Fibroblast of skin of left quadriceps (primary cell): ENCODE measurements around the gene ABCG1.
A peak's percentile ranks its signal among the peaks of the same experiment; 100 is the strongest.

ENCODE experiments used
- DNase-seq, 2 experiments: peaks; one replicate each; pipeline ENCODE4 v3.0.0-alpha.2; 2013; ENCODE audit warnings: low read depth in 2 of 2

Gene ABCG1

GRCh38 chr21:42306366-42307035 lies 87.6 kb downstream of the ABCG1 start:
- DNase-seq: no peak

GRCh38 chr21:42307106-42307505 lies 88.2 kb downstream of the ABCG1 start:
- DNase-seq: no peak

- DNase-seq: no peak
Observed at GRCh38 chr21:42308161-42308913, 89.4 kb downstream of the ABCG1 start.

- DNase-seq: no peak
Observed at GRCh38 chr21:42308914-42309752, 90.2 kb downstream of the ABCG1 start.

- peak in 1 of 2 experiments; percentile 1 for DNase-seq
Observed at GRCh38 chr21:42309753-42310213, 90.8 kb downstream of the ABCG1 start.

GRCh38 chr21:42310411-42311001 lies 91.6 kb downstream of the ABCG1 start:
- no peak for DNase-seq

GRCh38 chr21:42311160-42311559 lies 92.2 kb downstream of the ABCG1 start:
- DNase-seq: no peak

- no peak for DNase-seq
Observed at GRCh38 chr21:42311816-42312625, 93.1 kb downstream of the ABCG1 start.

GRCh38 chr21:42312626-42313104 lies 93.7 kb downstream of the ABCG1 start:
- DNase-seq: no peak

GRCh38 chr21:42313501-42313969 lies 94.6 kb downstream of the ABCG1 start:
- no peak for DNase-seq

GRCh38 chr21:42314616-42315295 lies 95.8 kb downstream of the ABCG1 start:
- DNase-seq: no peak

- no peak for DNase-seq
Observed at GRCh38 chr21:42315296-42315891, 96.5 kb downstream of the ABCG1 start, which contains the start of gene TFF3. Gene TFF3, minus strand, starts transcription at chr21:42315409. Its CDS starts 35 bp downstream, at chr21:42315374.

GRCh38 chr21:42316891-42317290 lies 98.0 kb downstream of the ABCG1 start:
- no peak for DNase-seq

GRCh38 chr21:42317341-42317741 lies 98.4 kb downstream of the ABCG1 start:
- DNase-seq: no peak

- DNase-seq: no peak
Observed at GRCh38 chr21:42317826-42318746, 99.1 kb downstream of the ABCG1 start.

- DNase-seq: no peak
Observed at GRCh38 chr21:42319376-42319775, 100.4 kb downstream of the ABCG1 start.

GRCh38 chr21:42319851-42320572 lies 101.1 kb downstream of the ABCG1 start:
- DNase-seq: no peak

- no peak for DNase-seq
Observed at GRCh38 chr21:42320791-42321190, 101.9 kb downstream of the ABCG1 start.
